Activated CD8-positive, alpha-beta memory T cell treated with anti-CD3 and anti-CD28 coated beads, Interleukin-2, amount 50 U/mL, for 24 hours (primary cell): ENCODE data around the gene NYAP1.

Source experiments
- DNase-seq: peaks from one replicate; pipeline ENCODE4 v3.0.0-alpha.2; 2020; ENCODE audit errors: extremely low read depth

NYAP1 gene

DNA sequence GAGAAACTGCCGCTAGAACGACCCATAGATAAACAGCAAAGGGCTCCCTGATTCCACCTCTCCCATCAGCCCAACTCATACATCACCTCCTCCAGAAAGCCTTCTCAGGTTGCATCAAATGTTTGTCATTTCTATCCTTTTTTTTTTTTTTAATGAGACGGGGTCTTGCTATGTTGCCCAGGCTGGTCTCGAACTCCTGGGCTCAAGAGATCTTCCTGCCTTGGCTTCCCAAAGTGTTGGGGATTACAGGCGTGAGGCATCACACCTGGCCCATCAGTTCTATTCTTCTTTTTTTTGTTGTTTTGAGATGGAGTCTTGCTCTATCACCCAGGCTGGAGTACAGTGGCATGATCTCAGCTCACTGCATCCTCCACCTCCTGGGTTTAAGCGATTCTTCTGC lies 26.7 kb upstream of the NYAP1 start:
- DNase-seq, result no peak

DNA sequence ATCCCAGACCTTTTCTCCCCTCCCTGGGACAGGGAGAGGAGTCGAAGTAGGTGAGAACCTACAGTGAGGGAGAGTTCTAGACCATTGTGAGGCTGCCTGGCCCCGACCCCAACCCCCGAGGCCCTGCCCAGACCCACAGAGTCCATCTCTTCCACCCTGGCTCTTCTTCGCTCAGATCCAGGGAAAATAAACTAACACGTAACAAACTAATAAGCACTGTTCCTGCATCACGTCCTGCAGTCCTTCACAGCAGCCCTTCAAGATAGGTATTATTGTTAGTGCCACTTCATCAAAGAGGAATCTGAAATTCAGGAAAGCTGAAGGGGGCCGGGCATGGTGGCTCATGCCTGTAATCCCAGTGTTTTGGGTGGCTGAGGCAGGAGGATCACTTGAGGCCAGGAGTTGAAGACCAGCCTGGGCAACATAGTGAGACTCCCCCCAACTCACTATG lies 19.5 kb upstream of the NYAP1 start, which contains the start of gene SPACDR:
Gene SPACDR, minus strand, starts transcription at position 51 of the 451 bp plus-strand sequence. CDS start 235 bp downstream, outside the sequence.
- no peak for DNase-seq

DNA sequence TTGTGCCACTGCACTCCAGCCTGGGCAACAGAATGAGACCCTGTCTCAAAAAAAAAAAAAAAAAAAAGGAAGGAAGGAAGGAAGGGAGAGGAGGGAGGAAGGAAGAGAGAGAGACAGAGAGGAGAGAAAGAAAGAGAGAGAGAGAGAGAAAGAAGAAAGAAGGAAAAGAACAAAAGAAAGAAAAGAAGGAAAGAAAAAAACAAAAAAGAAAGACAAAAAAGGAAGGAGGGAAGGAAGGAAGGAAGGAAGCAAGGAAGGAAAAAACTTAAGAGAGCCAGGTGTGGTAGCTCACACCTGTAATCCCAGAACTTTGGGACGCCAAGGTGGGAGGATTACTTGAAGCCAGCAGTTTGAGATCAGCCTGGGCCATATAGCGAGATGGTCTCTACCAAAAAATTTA lies 18.9 kb upstream of the NYAP1 start:
- DNase-seq, result no peak

- no peak for DNase-seq
These were observed 18.4 kb upstream of the NYAP1 start for GRCh38 chr7:100465299-100465698.

DNA sequence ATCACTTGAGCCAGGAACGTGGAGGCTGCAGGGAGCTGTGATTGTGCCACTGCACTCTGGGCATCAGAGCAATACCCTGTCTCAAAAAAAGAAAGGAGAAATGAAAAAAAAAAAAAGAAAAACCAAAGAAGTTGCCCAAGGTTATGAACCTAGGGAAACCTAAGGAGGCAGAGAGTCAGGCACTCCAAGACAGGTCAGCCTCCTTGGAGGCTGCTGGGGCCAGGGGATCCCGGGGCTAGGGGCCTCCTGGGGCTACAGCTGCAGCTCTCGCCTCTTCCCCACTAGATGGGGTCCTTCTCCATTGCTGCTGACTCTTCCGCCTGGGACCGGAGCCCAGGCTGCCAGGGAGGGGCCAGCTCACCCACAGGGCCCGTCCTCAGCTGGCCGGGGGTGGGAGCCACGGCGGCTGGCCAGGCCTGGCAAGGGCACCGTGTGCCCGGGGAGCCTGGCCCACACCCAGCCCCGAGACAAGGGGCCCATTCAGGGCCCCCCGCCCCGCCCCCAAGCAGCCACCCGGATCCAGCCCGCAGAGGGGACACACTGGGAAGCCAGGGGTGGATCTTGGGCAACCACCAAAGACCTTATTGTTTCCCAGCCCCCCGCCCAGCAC lies 17.9 kb upstream of the NYAP1 start:
- DNase-seq, result no peak

DNA sequence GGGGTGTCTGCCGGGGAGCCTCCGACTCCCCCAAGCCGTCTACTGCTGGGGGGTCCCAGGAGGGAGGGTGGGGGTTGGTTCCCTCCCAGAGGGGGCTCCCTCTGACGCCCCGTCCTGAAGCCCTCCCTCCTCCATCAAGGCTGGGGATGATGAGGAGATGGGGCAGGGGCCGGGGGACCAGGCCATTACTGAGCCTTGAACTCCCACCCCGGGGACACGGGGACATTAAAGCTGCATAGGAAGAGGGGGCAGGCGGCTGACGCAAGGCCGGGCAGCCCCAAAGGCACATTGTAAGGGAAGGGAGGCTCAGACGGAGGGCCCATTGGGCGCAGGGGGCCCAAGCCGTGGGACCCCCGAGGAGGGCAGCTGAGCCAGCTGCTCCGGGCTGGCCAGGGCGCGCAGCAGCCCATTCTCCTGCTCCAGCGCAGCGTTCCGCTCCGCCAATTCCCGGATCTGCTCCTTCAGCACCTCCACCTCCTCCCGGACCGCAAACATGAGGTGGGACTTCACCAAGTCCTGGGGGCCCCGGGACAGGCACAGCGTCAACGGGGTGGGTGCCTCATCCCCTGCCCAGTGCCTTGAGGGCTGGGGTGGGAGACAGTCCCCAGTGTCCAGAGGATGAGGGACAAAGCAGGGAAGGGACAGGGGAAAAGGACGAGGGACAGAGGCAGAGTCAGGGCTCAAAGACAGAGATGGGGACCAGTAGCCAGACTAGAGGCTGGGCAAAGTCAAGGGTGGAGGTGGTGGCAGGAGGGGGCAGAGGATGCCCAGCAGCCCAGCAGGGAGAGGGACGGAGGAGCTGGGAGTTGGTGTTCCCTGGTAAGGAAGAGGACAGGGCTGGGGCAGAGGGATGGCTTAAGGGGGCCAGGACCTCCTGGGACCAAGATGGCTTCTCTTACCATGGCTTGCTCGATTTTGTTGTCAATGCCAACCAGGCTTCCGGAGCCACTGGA lies 16.8 kb upstream of the NYAP1 start:
- DNase-seq, result no peak

DNA sequence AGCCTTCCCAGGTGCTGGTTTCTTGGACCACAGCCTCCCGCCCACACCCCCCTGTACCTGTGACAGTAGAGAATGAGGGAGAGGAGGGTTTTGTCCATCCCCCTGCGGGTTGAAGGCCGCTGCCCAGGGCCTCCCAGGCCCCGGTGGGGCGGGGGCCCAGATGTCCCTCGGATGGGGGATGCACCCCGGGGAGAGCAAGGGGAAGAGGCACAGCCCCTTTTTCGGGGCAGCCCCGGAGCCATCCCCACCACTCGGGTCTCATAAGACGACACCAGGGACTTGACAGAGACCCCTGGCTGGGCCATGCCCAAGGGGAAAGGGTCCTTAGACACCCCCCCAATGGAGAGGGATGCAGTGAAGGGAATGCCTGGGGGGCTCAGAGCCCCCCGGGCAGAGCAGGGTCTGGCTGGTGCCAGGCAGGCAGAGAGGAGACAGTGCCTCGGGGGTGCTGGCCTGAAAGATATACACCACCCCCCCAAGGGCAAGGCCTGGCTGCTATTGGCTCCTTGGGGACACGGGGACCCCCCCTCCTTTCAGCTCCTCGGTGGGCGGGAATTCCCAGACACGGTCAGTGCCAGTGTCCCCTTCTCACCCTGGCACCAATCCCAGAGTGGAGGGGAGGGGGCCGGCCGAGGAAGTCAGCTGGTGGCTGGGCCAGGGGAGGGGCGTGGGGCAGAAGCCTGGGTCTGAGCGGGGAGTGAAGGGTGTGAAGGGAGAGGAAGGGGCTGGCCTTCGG lies 15.9 kb upstream of the NYAP1 start:
- no peak for DNase-seq

DNA sequence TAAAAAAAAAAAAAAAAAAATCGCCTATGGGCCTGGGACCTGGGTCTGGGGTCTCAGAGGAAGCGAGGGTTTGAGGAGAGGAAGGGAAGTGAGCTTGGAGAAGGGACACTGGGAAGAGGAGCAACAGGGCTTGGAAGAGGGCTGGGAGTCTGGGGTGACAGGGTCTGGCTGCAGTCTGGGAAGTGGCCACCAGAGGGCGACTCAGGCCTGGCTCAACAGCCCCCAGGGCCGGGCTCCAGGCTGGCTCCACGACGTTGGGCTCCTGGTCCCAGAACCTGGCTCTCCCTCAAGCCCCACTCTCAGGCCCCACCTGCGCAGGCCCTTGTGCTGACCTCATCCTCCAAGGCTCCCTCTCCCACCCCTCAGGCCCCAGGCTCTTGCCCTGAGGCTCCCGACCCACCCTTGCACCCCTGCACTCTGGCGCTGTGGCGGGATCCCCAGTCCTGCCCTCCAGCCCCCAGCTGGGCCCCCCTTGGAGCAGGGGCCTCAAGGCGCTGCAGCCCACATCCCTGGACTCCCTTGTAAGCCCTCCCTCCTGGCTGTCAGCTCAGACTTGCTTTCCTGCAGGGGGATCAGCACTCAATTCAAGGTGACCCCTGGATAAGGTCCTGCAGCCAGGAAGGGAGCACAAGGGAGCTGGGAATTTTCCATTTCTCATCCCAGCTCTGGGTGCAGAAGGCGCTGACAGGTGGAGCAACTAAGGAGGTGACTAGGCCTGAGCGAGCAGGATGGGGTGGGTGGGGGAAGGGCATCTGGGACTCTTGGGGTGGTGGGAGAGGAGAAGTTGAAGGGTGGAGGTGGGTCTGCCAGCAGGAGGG lies 14.3 kb upstream of the NYAP1 start:
- DNase-seq, result peak; percentile 58

- DNase-seq, result no peak
These were observed 12.7 kb upstream of the NYAP1 start for GRCh38 chr7:100471021-100471420.

GRCh38 chr7:100472121-100472851 lies 11.4 kb upstream of the NYAP1 start:
- DNase-seq, result no peak

DNA sequence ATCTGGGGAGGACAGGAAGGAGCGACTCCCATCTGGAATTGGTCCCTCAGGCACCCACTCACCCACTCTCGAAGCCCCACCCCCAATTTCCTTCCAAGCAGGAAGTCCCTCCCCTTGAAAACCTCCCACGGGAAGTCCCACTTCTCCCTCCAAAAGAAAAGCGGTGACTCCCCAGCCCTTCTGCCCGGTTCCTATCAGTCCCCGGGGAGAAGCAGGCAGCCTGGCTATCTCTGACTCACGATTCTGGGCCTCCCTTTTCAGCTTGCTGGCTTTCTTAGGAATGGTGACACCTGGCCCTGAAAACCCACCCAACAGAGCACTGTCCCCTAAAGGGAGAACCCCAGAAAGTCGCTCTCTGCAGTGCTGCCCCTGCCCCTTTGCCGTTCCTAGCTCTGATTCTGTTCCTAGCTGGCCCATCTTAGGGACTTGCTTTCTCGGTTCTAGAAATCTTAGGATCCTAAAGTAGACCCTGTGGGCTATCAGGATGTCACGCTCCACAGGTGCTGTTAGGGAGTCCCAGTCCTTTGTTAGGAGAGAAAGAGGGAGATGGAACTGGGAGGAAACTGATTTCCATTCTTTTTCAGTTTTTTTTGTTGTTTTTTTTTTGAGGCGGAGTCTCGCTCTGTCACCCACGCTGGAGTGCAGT lies 10.8 kb upstream of the NYAP1 start:
- no peak for DNase-seq

- no peak for DNase-seq
These were observed 8.2 kb upstream of the NYAP1 start for GRCh38 chr7:100475549-100475948.

- DNase-seq, result no peak
These were observed 7.5 kb upstream of the NYAP1 start for GRCh38 chr7:100476101-100476780.

- no peak for DNase-seq
These were observed 6.5 kb upstream of the NYAP1 start for GRCh38 chr7:100476903-100477870.

- no peak for DNase-seq
These were observed 5.9 kb upstream of the NYAP1 start for GRCh38 chr7:100477871-100478267.

GRCh38 chr7:100478958-100479660 lies 4.6 kb upstream of the NYAP1 start, which contains the start of gene TSC22D4:
TSS of gene TSC22D4 (minus strand) at chr7:100479214. CDS start at chr7:100478038, 1,176 bp downstream.
- DNase-seq, result peak; percentile 69

GRCh38 chr7:100481466-100481865 lies 2.3 kb upstream of the NYAP1 start:
- DNase-seq, result no peak

DNA sequence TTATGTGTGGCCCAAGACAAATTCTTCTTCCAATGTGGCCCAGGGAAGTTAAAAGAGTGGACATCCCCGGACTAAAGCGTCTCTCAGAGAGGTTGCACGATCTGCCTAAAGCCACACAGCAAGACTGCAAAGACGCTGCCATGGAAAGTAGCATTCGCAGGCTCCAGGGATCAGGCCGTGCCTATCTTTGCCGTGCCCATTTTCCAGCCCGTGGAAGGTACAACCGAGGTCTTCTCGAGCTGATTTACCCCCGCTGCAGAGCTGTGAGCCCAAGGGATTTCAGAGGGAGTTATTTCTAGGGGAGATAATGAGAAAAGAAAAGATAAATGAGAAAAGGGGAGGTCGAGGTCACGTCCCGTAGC lies 1.0 kb upstream of the NYAP1 start:
- no peak for DNase-seq
